Measurements from ENCODE around the gene STK10.

Gene STK10

GRCh38 chr5:172172912-172173563, 15.0 kb downstream of the STK10 start:
- TF ChIP-seq CTCF (IDR thresholded peaks at IDR 0.05) = no peak
- no peak for DNase-seq (ENCODE audit: low spot score)
- peak overlapping the region in 1 of 2 donors; percentile 4 for H3K27ac ChIP-seq
- H3K4me3 ChIP-seq = no peak overlapping the region

GRCh38 chr5:172171118-172171517, 16.9 kb downstream of the STK10 start:
- H3K4me3 ChIP-seq = no peak overlapping the region
- no peak for TF ChIP-seq CTCF (IDR thresholded peaks at IDR 0.05)
- DNase-seq (ENCODE audit: low spot score) = no peak
- no peak overlapping the region for H3K27ac ChIP-seq

GRCh38 chr5:172170251-172170701, 17.7 kb downstream of the STK10 start:
- no peak for TF ChIP-seq CTCF (IDR thresholded peaks at IDR 0.05)
- no peak overlapping the region for H3K4me3 ChIP-seq
- no peak overlapping the region for H3K27ac ChIP-seq
- DNase-seq (ENCODE audit: low spot score) = no peak

- TF ChIP-seq CTCF (IDR thresholded peaks at IDR 0.05) = no peak
- H3K27ac ChIP-seq = no peak overlapping the region
- H3K4me3 ChIP-seq = no peak overlapping the region
- no peak for DNase-seq (ENCODE audit: low spot score)
These were observed 18.8 kb downstream of the STK10 start for GRCh38 chr5:172169216-172169615.

- no peak for TF ChIP-seq CTCF (IDR thresholded peaks at IDR 0.05)
- no peak for DNase-seq (ENCODE audit: low spot score)
- Histone ChIP-seq H3K27ac (no peak overlapping the region), H3K4me3 (no peak overlapping the region)
These were observed 19.7 kb downstream of the STK10 start for GRCh38 chr5:172168311-172168710.

GRCh38 chr5:172167895-172168294, 20.1 kb downstream of the STK10 start:
- Histone ChIP-seq H3K27ac (no peak overlapping the region), H3K4me3 (no peak overlapping the region)
- TF ChIP-seq CTCF (IDR thresholded peaks at IDR 0.05) = no peak
- no peak for DNase-seq (ENCODE audit: low spot score)

GRCh38 chr5:172166030-172166826, 21.8 kb downstream of the STK10 start:
- H3K27ac ChIP-seq = no peak overlapping the region
- no peak for TF ChIP-seq CTCF (IDR thresholded peaks at IDR 0.05)
- no peak overlapping the region for H3K4me3 ChIP-seq

More at GRCh38 chr5:172166030-172166826, 21.8 kb downstream of the STK10 start:
- no peak for DNase-seq (ENCODE audit: low spot score)
